Nephron progenitor cell (in vitro differentiated cells): Measurements from ENCODE around the gene PCDH15.
"Not testable (repeated sequence)": the region's sequence is repeated elsewhere in the genome, so short reads cannot be mapped to it uniquely, and the experiment has no call there.

Experiments
- DNase-seq: peaks from one replicate; pipeline ENCODE4 v3.0.0; 2021
- H3K27ac Mint-ChIP-seq: 2 replicates; pipeline ENCODE4 v1.8.0; 2021; ENCODE audit warnings: mild to moderate bottlenecking, moderate library complexity, mixed read lengths
- H3K27me3 Mint-ChIP-seq: 2 replicates; pipeline ENCODE4 v1.8.0; 2021; ENCODE audit warnings: mild to moderate bottlenecking, low read depth, mixed read lengths; ENCODE audit not compliant: poor library complexity
- H3K36me3 Mint-ChIP-seq: 2 replicates; pipeline ENCODE4 v1.8.0; 2021; ENCODE audit warnings: low read depth, mixed read lengths
- H3K4me1 Mint-ChIP-seq: 2 replicates; pipeline ENCODE4 v1.8.0; 2021; ENCODE audit warnings: mixed read lengths
- H3K4me3 Mint-ChIP-seq: 2 replicates; pipeline ENCODE4 v1.8.0; 2021; ENCODE audit warnings: mild to moderate bottlenecking, moderate library complexity, mixed read lengths
- H3K9me3 Mint-ChIP-seq: 2 replicates; pipeline ENCODE4 v1.8.0; 2021; ENCODE audit warnings: mild to moderate bottlenecking, moderate library complexity, mixed read lengths
- TF ChIP-seq, protein P1 (sequence below): fragments of 200-600 bp; sonication (generic); IDR thresholded peaks from 2 replicates; pipeline ENCODE4 v1.5.0; 2021; ENCODE audit warnings: antibody characterized with exemption

PCDH15 gene

DNA sequence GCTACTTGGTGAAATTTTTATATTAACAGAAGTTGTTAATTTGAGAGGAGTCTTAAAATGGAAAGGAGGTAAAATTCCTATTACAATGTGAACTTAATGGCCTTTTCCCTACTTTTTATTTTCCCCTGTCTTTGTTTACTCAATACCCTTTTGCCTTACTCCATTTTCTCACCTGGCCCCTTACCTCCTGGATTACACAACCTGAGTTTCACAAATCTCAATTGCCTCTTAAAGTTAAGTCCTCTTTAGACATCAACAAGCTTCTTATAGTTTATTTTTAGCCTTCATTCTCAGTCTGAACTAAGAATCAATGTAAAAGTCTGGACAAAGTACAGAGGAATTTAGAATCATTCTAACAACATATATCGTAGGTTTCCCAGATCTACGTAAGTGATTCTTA lies 247.0 kb downstream of the PCDH15 start:
- H3K36me3 Mint-ChIP-seq = no peaks in the 10 kb centered on the region
- no peaks in the 10 kb centered on the region for H3K9me3 Mint-ChIP-seq
- TF ChIP-seq, protein P1, sequence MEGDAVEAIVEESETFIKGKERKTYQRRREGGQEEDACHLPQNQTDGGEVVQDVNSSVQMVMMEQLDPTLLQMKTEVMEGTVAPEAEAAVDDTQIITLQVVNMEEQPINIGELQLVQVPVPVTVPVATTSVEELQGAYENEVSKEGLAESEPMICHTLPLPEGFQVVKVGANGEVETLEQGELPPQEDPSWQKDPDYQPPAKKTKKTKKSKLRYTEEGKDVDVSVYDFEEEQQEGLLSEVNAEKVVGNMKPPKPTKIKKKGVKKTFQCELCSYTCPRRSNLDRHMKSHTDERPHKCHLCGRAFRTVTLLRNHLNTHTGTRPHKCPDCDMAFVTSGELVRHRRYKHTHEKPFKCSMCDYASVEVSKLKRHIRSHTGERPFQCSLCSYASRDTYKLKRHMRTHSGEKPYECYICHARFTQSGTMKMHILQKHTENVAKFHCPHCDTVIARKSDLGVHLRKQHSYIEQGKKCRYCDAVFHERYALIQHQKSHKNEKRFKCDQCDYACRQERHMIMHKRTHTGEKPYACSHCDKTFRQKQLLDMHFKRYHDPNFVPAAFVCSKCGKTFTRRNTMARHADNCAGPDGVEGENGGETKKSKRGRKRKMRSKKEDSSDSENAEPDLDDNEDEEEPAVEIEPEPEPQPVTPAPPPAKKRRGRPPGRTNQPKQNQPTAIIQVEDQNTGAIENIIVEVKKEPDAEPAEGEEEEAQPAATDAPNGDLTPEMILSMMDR = no peak
- H3K4me3 Mint-ChIP-seq = no peak overlapping the region
- no peak for DNase-seq
- no peaks in the 10 kb centered on the region for H3K4me1 Mint-ChIP-seq
- no peak overlapping the region for H3K27ac Mint-ChIP-seq
- no peaks in the 10 kb centered on the region for H3K27me3 Mint-ChIP-seq

DNA sequence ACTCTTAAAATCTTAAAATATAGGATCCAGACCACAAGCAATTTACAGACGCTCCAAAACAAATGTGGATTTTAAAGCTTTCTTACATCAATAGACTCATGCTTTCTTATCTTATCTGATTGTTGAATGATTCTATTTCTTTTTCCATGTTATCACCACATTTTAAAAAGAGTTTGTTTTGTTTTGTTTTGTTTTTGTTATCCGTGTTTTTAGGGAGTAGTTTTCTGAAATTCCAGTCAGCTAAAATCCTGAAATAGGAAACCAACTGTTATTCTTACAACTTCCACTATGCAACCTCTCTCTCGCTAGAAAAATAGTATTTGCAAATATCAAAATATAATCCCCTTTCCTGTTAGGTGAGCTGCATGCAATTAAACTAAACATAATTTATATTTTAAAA lies 251.0 kb downstream of the PCDH15 start:
- Mint-ChIP-seq H3K4me3 (no peak overlapping the region), H3K36me3 (no peaks in the 10 kb centered on the region), H3K4me1 (no peaks in the 10 kb centered on the region), H3K27me3 (no peaks in the 10 kb centered on the region), H3K9me3 (no peaks in the 10 kb centered on the region), H3K27ac (peak overlapping the region; percentile 32)
- TF ChIP-seq, protein P1 = no peak
- DNase-seq = no peak

DNA sequence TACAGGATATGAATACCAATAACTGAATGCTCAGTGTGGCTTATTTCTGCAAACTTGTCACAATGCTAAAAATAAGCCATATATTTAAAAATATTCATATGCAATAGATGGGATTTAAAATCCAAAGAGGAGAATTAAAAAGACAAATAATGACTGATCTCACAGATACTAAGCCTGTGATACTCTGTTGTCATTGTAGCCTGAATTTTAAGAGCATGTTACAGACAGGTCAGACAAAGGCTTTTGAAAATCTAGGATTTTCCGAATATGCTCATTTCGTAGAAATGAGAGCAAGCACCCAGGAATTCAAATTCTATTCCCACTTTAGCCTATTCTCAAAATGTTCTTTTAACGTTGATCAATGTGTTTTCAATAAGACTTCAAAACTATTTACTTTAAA lies 269.7 kb downstream of the PCDH15 start:
- Mint-ChIP-seq H3K27me3 (no peaks in the 10 kb centered on the region), H3K4me1 (peaks cover 6% of the 10 kb centered on the region), H3K9me3 (no peaks in the 10 kb centered on the region), H3K4me3 (no peak overlapping the region), H3K36me3 (no peaks in the 10 kb centered on the region), H3K27ac (no peak overlapping the region)
- TF ChIP-seq, protein P1 = no peak
- no peak for DNase-seq

DNA sequence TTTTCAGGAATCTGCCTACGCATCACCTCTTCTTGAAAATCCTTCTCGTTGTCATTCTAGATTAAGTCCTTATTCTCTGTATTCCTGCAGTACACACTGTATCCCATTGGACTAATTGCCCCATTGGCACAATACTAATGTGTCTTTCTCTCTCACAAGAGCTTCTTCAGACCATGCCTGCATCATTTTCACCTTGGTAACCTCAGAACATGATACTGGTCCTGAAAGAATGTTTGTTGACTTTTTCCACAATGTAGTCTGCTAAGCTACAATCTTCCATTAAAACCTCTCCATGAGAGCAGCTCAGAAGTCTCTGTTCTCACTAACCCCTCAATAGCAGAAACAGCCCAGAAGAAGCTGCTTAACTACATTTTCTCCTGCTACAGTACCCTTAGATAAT lies 270.7 kb downstream of the PCDH15 start:
- TF ChIP-seq, protein P1 = no peak
- Mint-ChIP-seq H3K4me3 (no peak overlapping the region), H3K9me3 (no peaks in the 10 kb centered on the region), H3K4me1 (peaks cover 6% of the 10 kb centered on the region), H3K27me3 (no peaks in the 10 kb centered on the region), H3K27ac (no peak overlapping the region), H3K36me3 (no peaks in the 10 kb centered on the region)
- no peak for DNase-seq

DNA sequence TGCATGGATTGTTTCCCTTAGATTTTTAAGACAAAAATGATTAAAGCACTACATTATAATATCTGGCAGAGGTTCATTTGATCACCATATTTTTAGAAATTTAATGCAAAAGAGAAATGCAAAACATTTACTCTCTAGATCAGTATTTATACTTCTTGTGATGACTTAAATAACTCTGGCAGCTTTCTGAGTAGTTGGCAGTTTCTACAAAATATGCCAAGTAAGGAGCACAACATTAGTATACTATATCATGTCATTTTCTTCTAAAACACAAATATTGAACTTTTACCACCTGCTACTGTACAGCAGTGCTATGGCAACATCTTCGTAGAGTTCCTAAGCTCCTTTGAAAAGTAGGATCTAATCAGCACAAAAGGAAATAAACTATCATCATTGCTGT lies 275.2 kb downstream of the PCDH15 start:
- TF ChIP-seq, protein P1 = no peak
- Mint-ChIP-seq H3K4me1 (peaks cover 6% of the 10 kb centered on the region), H3K36me3 (no peaks in the 10 kb centered on the region), H3K27ac (no peak overlapping the region), H3K27me3 (no peaks in the 10 kb centered on the region), H3K4me3 (no peak overlapping the region), H3K9me3 (no peaks in the 10 kb centered on the region)
- DNase-seq = no peak

DNA sequence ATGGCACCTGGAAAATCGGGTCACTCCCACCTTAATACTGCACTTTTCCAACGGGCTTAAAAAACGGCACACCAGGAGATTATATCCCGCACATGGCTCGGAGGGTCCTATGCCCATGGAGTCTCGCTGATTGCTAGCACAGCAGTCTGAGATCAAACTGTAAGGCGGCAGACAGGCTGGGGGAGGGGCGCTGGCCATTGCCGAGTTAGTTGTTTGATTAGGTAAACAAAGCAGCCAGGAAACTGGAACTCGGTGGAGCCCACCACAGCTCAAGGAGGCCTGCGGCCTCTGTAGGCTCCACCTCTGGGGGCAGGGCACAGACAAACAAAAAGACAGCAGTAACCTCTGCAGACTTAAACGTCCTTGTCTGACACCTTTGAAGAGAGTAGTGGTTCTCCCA lies 285.8 kb downstream of the PCDH15 start:
- Mint-ChIP-seq H3K9me3 (peaks cover 27% of the 10 kb centered on the region), H3K36me3 (peaks cover 12% of the 10 kb centered on the region)
- DNase-seq, H3K4me3 Mint-ChIP-seq, H3K4me1 Mint-ChIP-seq, H3K27ac Mint-ChIP-seq, H3K27me3 Mint-ChIP-seq: not testable (repeated sequence)
